CD4-positive, alpha-beta T cell treated with Interleukin-17A for 4 hours (primary cell): ENCODE measurements around the gene NAT14.
A peak's percentile ranks its signal among the peaks of the same experiment; 100 is the strongest.
"Not testable (repeated sequence)": the region's sequence is repeated elsewhere in the genome, so short reads cannot be mapped to it uniquely, and the experiment has no call there.

Experiments used
- DNase-seq: peaks from one replicate; pipeline ENCODE4 v3.0.0-alpha.2; 2020; ENCODE audit warnings: mixed read lengths

NAT14 gene

GRCh38 chr19:55504252-55504603, 19.2 kb downstream of the NAT14 start:
- DNase-seq: no peak

- no peak for DNase-seq
These were observed 20.0 kb downstream of the NAT14 start for GRCh38 chr19:55504981-55505380.

- DNase-seq: no peak
These were observed 23.1 kb downstream of the NAT14 start for GRCh38 chr19:55508120-55508519.

GRCh38 chr19:55516878-55517620, 32.1 kb downstream of the NAT14 start:
- DNase-seq: peak; percentile 92

GRCh38 chr19:55519451-55520311, 34.7 kb downstream of the NAT14 start:
- no peak for DNase-seq

- DNase-seq: no peak
These were observed 35.8 kb downstream of the NAT14 start for GRCh38 chr19:55520691-55521292.

- no peak for DNase-seq
These were observed 40.5 kb downstream of the NAT14 start for GRCh38 chr19:55525289-55526101.

GRCh38 chr19:55526216-55527196, 41.5 kb downstream of the NAT14 start:
- DNase-seq: no peak

GRCh38 chr19:55527197-55528029, 42.4 kb downstream of the NAT14 start:
- no peak for DNase-seq

- DNase-seq: no peak
These were observed 43.2 kb downstream of the NAT14 start for GRCh38 chr19:55528030-55528803.

- no peak for DNase-seq
These were observed 44.7 kb downstream of the NAT14 start for GRCh38 chr19:55529636-55530234.

GRCh38 chr19:55530996-55531395, 46.0 kb downstream of the NAT14 start:
- DNase-seq: no peak

GRCh38 chr19:55534280-55534679, 49.3 kb downstream of the NAT14 start:
- not testable (repeated sequence) for DNase-seq

- no peak for DNase-seq
These were observed 50.4 kb downstream of the NAT14 start for GRCh38 chr19:55535173-55535964.

GRCh38 chr19:55535965-55536350, 51.0 kb downstream of the NAT14 start:
- no peak for DNase-seq

- DNase-seq: no peak
These were observed 51.4 kb downstream of the NAT14 start for GRCh38 chr19:55536366-55536765.
